OCI-LY1 (cell line): ENCODE data around the gene PKNOX2.

Experiments
- H2AFZ ChIP-seq: fragments of 200-600 bp; sonication (generic), shearing (Covaris generic); 2 replicates; pipeline ENCODE4 v1.6.0; 2014; ENCODE audit warnings: antibody characterized with exemption, mild to moderate bottlenecking, low read length
- H3F3A ChIP-seq: fragments of 200-600 bp; sonication (generic), shearing (Covaris generic); 2 replicates; pipeline ENCODE4 v1.6.0; 2014; ENCODE audit warnings: mild to moderate bottlenecking, antibody characterized with exemption, low read length, moderate library complexity; ENCODE audit not compliant: insufficient read depth
- H3K27ac ChIP-seq: fragments of 200-600 bp; sonication (generic); 2 replicates; pipeline ENCODE4 v1.5.1; 2014; ENCODE audit warnings: low read length, mixed run types, mild to moderate bottlenecking, low read depth; ENCODE audit not compliant: poor library complexity, severe bottlenecking
- H3K27me3 ChIP-seq: fragments of 200-600 bp; sonication (generic); 2 replicates; pipeline ENCODE4 v1.6.0; 2014; ENCODE audit warnings: antibody characterized with exemption, mild to moderate bottlenecking, low read length, moderate library complexity; ENCODE audit not compliant: insufficient read depth
- H3K36me3 ChIP-seq: fragments of 200-600 bp; sonication (generic); 2 replicates; pipeline ENCODE4 v1.6.1; 2014; ENCODE audit warnings: mild to moderate bottlenecking, antibody characterized with exemption, low read length, moderate library complexity, mixed read lengths; ENCODE audit not compliant: insufficient read depth
- H3K4me1 ChIP-seq: fragments of 200-600 bp; sonication (generic); 2 replicates; pipeline ENCODE4 v1.5.1; 2014; ENCODE audit warnings: mild to moderate bottlenecking, low read length, moderate library complexity; ENCODE audit not compliant: insufficient read depth, severe bottlenecking
- H3K4me2 ChIP-seq: fragments of 200-600 bp; sonication (generic), shearing (Covaris generic); 2 replicates; pipeline ENCODE4 v1.6.1; 2014; ENCODE audit warnings: low read length
- H3K4me3 ChIP-seq: fragments of 200-600 bp; sonication (generic); 2 replicates; pipeline ENCODE4 v1.5.1; 2014; ENCODE audit warnings: low read length, low read depth, mild to moderate bottlenecking, mixed read lengths; ENCODE audit not compliant: poor library complexity, severe bottlenecking
- H3K79me2 ChIP-seq: fragments of 200-600 bp; shearing (Covaris generic); 2 replicates; pipeline ENCODE4 v1.6.1; 2016; ENCODE audit warnings: mixed run types, low read length, mixed read lengths; ENCODE audit not compliant: insufficient read depth
- H3K9ac ChIP-seq: fragments of 200-600 bp; sonication (generic), shearing (Covaris generic); 2 replicates; pipeline ENCODE4 v1.6.1; 2014; ENCODE audit warnings: mild to moderate bottlenecking, low read length, mixed read lengths
- H3K9me2 ChIP-seq: fragments of 200-600 bp; sonication (generic), shearing (Covaris generic); 2 replicates; pipeline ENCODE4 v1.6.1; 2014; ENCODE audit warnings: low read depth, mild to moderate bottlenecking, low read length, mixed read lengths
- H3K9me3 ChIP-seq: fragments of 200-600 bp; shearing (Covaris generic); 2 replicates; pipeline ENCODE4 v1.6.1; 2014; ENCODE audit warnings: low read length, mixed read lengths
- H4K20me1 ChIP-seq: fragments of 200-600 bp; sonication (generic), shearing (Covaris generic); 2 replicates; pipeline ENCODE4 v1.6.0; 2016; ENCODE audit warnings: mild to moderate bottlenecking, low read length; ENCODE audit not compliant: insufficient read depth
- EZH2 ChIP-seq: fragments of 200-600 bp; sonication (generic), shearing (Covaris generic); IDR thresholded peaks from 2 replicates; pipeline ENCODE4 v1.8.0; 2017; ENCODE audit warnings: borderline replicate concordance, mixed run types, mild to moderate bottlenecking, antibody characterized with exemption, low read length, moderate library complexity, mixed read lengths
- TF ChIP-seq, protein P1 (sequence below): fragments of 200-600 bp; sonication (generic), shearing (Covaris generic); IDR thresholded peaks from 2 replicates; pipeline ENCODE4 v1.5.1; 2017; ENCODE audit warnings: mild to moderate bottlenecking, antibody characterized with exemption, low read length, moderate library complexity, mixed read lengths

Gene PKNOX2

DNA sequence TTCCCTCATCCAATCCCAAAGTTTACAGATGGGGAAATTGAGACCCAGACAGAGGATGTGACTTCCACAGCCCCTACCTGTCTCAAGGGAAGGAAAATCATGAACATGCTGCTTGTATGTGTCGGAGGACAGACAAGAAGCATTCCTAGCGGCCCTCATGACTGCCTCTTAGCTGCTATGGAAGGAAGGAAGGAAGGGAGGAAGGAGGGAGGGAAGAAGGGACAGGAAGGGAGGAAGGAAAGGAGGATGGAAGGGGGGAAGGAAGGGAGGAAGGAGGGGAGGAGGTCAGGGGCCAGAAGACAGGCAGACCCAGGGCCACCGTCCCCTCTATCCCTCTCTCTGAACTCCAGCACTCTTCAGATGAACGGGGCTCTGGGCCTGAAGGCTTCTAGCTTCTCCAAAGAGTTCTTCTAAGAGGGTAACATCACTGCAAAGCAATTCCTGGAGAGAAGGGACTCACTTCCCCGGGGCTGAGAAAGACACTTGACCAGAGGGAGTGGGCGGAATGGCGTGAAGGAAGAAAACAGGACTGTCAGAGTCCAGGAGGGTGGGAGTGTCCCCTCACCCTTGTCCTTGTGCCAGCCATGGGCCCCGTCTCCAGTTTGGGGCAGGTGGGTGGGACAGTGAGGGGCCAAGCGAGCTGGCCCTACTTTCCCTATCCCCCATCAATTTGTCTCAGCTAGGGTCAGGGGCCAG lies 182.2 kb downstream of the PKNOX2 start:
- TF ChIP-seq, protein P1, sequence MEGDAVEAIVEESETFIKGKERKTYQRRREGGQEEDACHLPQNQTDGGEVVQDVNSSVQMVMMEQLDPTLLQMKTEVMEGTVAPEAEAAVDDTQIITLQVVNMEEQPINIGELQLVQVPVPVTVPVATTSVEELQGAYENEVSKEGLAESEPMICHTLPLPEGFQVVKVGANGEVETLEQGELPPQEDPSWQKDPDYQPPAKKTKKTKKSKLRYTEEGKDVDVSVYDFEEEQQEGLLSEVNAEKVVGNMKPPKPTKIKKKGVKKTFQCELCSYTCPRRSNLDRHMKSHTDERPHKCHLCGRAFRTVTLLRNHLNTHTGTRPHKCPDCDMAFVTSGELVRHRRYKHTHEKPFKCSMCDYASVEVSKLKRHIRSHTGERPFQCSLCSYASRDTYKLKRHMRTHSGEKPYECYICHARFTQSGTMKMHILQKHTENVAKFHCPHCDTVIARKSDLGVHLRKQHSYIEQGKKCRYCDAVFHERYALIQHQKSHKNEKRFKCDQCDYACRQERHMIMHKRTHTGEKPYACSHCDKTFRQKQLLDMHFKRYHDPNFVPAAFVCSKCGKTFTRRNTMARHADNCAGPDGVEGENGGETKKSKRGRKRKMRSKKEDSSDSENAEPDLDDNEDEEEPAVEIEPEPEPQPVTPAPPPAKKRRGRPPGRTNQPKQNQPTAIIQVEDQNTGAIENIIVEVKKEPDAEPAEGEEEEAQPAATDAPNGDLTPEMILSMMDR, result no peak
- TF ChIP-seq EZH2, result no peak
- Histone ChIP-seq H2AFZ (no peak overlapping the region), H3K4me3 (no peak overlapping the region), H3K79me2 (no peaks in the 10 kb centered on the region), H3K27me3 (no peaks in the 10 kb centered on the region), H3K4me1 (no peaks in the 10 kb centered on the region), H3K4me2 (no peak overlapping the region), H3K9ac (no peak overlapping the region), H3F3A (no peaks in the 10 kb centered on the region), H3K36me3 (no peaks in the 10 kb centered on the region), H3K9me2 (no peaks in the 10 kb centered on the region), H3K9me3 (no peaks in the 10 kb centered on the region), H3K27ac (no peak overlapping the region), H4K20me1 (no peaks in the 10 kb centered on the region)

DNA sequence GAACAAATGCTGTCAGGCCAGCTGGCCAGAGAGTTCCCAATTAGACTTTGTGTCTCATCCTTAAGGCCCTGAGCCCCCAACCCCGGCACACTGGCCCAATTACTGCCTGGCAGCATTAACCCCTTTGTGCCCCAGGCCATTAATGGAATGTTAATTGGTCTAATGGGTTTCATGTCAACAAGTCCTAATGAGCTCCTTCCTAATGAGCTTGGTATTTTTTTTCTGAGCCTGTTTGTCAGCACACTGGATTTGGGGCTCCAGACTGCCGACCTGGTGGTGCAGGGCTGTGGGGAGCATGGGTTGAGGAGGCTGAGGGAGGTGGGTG lies 182.7 kb downstream of the PKNOX2 start:
- H3K4me3 ChIP-seq, result no peak overlapping the region
- TF ChIP-seq EZH2, result no peak
- TF ChIP-seq, protein P1, result no peak
- no peak overlapping the region for H3K4me2 ChIP-seq
- H4K20me1 ChIP-seq, result no peaks in the 10 kb centered on the region
- no peaks in the 10 kb centered on the region for H3K27me3 ChIP-seq
- no peaks in the 10 kb centered on the region for H3K4me1 ChIP-seq
- no peaks in the 10 kb centered on the region for H3K36me3 ChIP-seq
- H3K9ac ChIP-seq, result no peak overlapping the region
- H3K27ac ChIP-seq, result no peak overlapping the region
- no peak overlapping the region for H2AFZ ChIP-seq
- H3K79me2 ChIP-seq, result no peaks in the 10 kb centered on the region
- no peaks in the 10 kb centered on the region for H3K9me2 ChIP-seq
- H3F3A ChIP-seq, result no peaks in the 10 kb centered on the region
- H3K9me3 ChIP-seq, result no peaks in the 10 kb centered on the region

DNA sequence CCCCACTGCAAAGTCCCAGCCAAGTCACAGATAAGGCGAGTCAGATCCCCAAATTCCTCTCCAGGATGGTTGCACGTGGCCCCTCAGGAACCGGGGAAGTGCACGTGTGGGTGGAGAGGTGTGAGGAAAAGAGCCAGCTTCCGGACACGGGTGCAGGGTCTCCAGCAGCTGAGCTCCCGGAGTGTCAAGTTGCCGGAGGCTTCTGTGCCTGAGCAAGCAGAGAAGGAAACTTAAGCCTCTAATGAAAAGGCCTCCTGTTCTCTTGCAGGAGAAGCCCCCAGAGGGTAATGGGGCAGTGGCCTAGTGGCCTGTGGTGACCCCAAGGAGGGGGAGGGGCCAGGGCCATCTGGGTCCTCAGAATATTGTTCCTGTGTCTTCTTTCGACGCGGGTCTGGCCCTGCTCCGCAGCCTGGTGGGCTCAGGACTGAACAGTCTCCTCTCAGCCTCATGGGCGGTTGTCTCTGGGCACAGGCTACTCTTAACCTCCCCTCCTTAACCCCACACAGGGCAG lies 183.6 kb downstream of the PKNOX2 start:
- H3K79me2 ChIP-seq, result no peaks in the 10 kb centered on the region
- H3K9me2 ChIP-seq, result no peaks in the 10 kb centered on the region
- TF ChIP-seq EZH2, result no peak
- TF ChIP-seq, protein P1, result no peak
- no peaks in the 10 kb centered on the region for H3K4me1 ChIP-seq
- H3F3A ChIP-seq, result no peaks in the 10 kb centered on the region
- no peaks in the 10 kb centered on the region for H4K20me1 ChIP-seq
- H3K4me3 ChIP-seq, result no peak overlapping the region
- H3K4me2 ChIP-seq, result no peak overlapping the region
- H2AFZ ChIP-seq, result no peak overlapping the region
- H3K36me3 ChIP-seq, result no peaks in the 10 kb centered on the region
- H3K9me3 ChIP-seq, result no peaks in the 10 kb centered on the region
- H3K9ac ChIP-seq, result no peak overlapping the region
- no peak overlapping the region for H3K27ac ChIP-seq
- no peaks in the 10 kb centered on the region for H3K27me3 ChIP-seq
